ENCODE results near the gene KCTD1.

DNA sequence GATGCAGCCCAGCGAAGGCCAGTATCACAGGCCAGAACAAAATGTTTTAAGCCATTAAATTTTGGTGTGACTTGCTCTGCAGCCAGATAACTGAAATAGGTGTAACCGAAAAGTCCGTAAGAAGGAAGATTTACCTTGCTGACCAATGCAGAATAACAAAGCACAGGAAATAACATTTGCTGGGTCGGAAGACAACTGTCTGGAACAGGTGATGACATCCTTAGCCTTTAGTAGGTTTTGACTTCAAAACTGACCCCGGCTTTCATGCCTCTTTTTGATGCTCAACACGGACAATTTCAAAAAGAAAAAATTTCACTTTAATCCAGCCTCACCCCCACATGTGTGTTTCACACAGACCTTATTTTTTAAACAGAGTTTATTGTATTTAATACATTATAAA, 93.7 kb downstream of the KCTD1 start:
- TF ChIP-seq, protein P1, sequence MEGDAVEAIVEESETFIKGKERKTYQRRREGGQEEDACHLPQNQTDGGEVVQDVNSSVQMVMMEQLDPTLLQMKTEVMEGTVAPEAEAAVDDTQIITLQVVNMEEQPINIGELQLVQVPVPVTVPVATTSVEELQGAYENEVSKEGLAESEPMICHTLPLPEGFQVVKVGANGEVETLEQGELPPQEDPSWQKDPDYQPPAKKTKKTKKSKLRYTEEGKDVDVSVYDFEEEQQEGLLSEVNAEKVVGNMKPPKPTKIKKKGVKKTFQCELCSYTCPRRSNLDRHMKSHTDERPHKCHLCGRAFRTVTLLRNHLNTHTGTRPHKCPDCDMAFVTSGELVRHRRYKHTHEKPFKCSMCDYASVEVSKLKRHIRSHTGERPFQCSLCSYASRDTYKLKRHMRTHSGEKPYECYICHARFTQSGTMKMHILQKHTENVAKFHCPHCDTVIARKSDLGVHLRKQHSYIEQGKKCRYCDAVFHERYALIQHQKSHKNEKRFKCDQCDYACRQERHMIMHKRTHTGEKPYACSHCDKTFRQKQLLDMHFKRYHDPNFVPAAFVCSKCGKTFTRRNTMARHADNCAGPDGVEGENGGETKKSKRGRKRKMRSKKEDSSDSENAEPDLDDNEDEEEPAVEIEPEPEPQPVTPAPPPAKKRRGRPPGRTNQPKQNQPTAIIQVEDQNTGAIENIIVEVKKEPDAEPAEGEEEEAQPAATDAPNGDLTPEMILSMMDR (IDR thresholded peaks at IDR 0.05; ENCODE audit: low read depth, low read length): no peak
- no peak for TF ChIP-seq EZH2phosphoT487 (IDR thresholded peaks at IDR 0.05; ENCODE audit: low read depth)
